RPMI7951 (cell line): ENCODE results near the gene SNAP23. TPM values are rescaled to one million over a fixed set of nuclear protein-coding genes. Genes with fewer than 3 reads are reported as not detected.

Experiments
- DNase-seq: peaks from one replicate; pipeline ENCODE4 v3.0.0-alpha.2; 2012; ENCODE audit warnings: low read depth
- total RNA-seq: library from RNA; depleted of rRNA; stranded (reverse); fragments of >200 nt; shearing (Covaris generic); gene quantifications from 2 replicates; pipeline ENCODE4 v1.2.3, GENCODE V29; 2014; rRNA removed

The SNAP23 gene
- total RNA-seq, 1 experiment from 2014 or later = 101 TPM

DNA sequence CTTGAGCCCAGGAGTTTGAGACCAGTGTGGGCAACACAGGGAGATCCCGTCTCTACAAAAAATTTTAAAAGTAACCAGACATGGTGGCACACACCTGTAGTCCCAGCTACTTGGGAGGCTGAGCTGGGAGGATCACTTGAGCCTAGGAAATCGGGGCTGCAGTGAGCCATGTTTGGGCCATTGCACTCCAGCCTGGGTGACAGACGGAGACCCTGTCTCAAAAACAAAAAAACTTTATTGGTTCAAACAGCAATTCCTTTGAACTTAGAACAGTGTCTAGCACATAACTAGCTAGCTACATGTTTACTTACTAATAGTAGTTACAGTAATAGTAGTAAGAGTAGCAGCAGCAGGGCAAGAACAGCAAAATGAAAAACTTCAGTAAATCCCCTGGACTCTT is 63.3 kb downstream of the SNAP23 start:
- no peak for DNase-seq

DNA sequence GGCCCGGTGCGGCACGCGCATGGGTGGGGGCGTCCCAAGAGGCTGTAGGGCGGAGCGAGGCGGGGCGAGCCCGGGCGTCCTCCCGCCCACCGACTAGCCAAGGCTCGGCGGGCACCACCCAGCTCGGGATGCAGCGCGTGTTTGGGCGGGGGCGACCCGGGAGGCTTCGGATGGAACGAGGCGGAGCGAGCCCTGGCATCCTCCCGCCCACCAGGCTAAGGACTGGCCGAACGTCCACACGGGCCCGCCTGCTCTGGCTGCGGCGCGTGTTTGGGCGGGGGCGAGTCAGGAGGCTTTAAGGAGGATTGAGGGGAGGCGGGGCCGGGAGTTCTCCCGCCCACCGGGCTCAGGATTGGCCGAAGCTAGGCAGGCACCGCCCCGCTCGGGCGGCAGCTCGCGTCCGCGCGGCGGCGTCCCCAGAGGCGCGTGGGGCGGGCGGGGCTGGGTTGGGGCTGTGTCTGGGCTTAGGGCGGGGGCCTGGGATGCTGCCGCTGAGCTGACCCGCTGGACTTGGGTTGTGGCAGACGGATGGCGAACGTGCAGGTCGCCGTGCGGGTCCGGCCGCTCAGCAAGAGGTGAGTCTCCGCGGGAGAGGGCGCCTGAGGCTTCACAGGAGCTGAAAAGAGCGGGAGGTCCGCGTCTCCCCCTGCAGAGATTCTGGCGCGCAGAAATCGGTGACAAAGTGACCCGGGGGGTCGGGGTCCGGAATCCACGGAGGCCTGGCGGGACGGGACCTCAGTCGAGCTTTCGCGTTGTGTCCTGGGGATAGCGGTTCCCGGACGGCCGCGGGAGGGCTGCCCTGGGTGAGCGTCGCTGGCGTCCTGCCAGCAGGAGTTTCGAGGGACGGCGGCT is 80.0 kb downstream of the SNAP23 start, which contains the start of gene STARD9:
STARD9 (plus strand) TSS at position 419 of the 852 bp plus-strand sequence; CDS start at position 529, 110 bp downstream.
- DNase-seq = peak; percentile 99

DNA sequence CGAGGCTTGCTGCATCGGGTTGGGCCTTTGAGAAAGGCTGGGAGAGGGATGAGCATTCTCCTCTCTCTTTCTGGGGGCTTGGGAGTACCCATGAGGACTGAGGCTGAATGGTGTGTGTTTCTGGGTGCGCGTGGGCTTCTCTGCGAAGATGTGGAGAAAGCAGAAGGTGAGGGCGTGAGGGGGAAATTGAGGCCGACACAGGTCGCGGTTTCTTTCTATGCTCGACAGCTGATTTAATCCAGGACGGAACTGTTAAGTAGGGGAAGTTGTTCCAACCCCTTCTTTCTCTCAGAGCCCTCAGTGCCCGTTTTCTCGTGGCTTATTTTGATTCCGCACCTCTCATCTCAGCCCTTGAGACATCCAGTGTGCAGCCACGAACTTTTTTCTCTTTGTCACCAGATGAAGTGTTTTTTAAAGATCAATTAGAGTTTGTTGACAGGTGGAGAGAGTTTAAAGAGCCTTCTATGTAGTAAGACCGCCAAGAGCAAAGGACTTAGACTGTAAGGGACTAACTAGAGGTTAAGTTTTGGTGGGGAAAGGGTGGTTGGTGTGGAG is 80.7 kb downstream of the SNAP23 start:
- peak; percentile 5 for DNase-seq

DNA sequence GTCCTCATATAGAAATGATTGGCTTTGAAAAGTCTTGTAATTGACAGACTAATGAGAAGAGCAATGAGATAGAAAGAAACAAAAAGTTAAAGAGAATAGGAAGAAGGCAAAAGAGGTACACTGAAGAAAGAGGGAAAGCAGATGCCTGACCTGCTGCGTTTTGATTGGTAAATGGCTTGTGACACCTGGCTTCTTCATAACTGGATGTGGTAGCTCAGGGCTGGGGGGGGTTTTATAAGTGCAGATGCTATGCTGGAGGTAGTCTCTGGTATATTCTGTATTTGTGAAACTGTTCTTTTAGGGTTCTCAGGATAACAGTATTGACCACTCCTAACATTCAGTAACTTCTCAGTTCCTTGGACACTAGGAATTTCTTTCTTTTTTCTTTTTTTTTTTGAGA is 81.3 kb downstream of the SNAP23 start:
- no peak for DNase-seq

DNA sequence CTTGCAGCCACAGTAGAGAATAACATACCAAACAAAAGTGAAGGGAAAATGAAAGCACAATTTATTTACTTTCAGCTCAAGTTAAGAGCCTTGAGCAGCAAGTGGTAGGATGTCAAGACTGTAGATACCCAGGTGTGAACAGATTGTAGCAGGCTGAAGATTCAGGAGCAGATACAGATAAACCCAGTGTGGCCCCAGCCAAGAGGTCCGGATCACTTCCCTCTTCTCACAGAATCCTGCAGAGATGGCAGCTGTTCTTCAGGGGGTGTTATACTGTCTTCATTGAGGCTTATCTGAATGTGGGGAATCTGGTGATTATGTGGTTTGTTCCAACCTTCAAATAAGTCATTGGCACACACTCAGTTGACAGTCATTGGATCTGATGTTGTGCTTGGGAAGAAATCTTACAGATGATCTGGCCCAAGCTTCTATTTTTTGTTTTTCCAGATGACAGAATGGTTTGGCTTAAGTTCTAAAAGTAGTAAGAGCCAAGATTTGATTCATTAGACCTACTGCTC is 82.1 kb downstream of the SNAP23 start:
- peak; percentile 74 for DNase-seq

- DNase-seq = no peak
Observed at GRCh38 chr15:42578984-42579537, 83.6 kb downstream of the SNAP23 start.

DNA sequence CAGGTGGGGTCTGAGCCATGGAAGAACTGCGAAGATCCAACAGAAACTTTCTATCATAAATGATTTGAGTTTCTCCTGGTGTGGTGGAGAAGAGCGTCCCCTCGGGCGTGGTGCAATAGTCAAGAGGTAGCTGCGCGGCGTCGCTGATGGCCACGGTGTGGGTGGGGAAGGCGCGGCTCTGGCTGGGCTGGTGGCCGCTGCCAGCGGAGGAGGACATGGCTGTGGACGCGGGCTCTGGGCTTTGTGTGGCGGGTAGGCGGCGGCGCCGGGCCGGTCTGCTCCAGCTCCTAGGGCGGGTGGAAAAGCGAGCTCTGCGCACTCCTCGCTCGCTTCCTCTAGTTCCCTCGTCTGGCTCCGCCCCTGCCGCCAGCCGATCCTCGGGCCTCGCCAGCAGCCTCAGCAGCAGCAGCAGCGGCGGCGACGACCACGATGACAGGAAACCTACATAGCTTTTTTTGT is 85.9 kb downstream of the SNAP23 start:
- DNase-seq = peak; percentile 77

Other genes with a start within 250 kb of the SNAP23 start
- gene GANC, start 222.4 kb upstream of the SNAP23 start, total RNA-seq = 19.0 and 25.1 TPM in 2 replicates
- gene TMEM87A, start 222.2 kb upstream of the SNAP23 start, total RNA-seq = 76.7 and 80.0 TPM in 2 replicates
- gene CAPN3, start 136.1 kb upstream of the SNAP23 start, total RNA-seq = not detected in 2 replicates
- gene ZNF106, start 4.5 kb upstream of the SNAP23 start, total RNA-seq = 37.0 and 40.4 TPM in 2 replicates
- 32.3 and 33.7 TPM in 2 replicates for gene LRRC57, start 53.2 kb downstream of the SNAP23 start, total RNA-seq
- gene HAUS2, start 53.2 kb downstream of the SNAP23 start, total RNA-seq = 42.1 and 59.8 TPM in 2 replicates
- gene STARD9, start 80.0 kb downstream of the SNAP23 start, total RNA-seq = 4.4 and 5.9 TPM in 2 replicates
- gene CDAN1, start 241.5 kb downstream of the SNAP23 start, total RNA-seq = 8.8 and 12.0 TPM in 2 replicates